ACHN (cell line): ENCODE data around the gene ROGDI.

Source experiments
- DNase-seq: peaks from one replicate; pipeline ENCODE4 v3.0.0-alpha.2; 2015
- in situ Hi-C: cut with HindIII; loops from 2 replicates; pipeline ENCODE4 v1.10.0; 2017; ENCODE audit warnings: low sequenced_read_pairs, low pct_ligation_motif_present, low pct_unique_long_range_greater_than_20kb

The ROGDI gene

GRCh38 chr16:4777339-4778049 is 24.9 kb downstream of the ROGDI start:
- DNase-seq, result no peak
- in situ Hi-C loops, result no loop called here

GRCh38 chr16:4776141-4776705 is 26.2 kb downstream of the ROGDI start:
- in situ Hi-C loops, result no loop called here
- no peak for DNase-seq

- DNase-seq, result no peak
- in situ Hi-C loops, result no loop called here
Observed at GRCh38 chr16:4775005-4775404, 27.4 kb downstream of the ROGDI start.

GRCh38 chr16:4772351-4772750 is 30.1 kb downstream of the ROGDI start:
- no peak for DNase-seq
- in situ Hi-C loops, result no loop called here

- no peak for DNase-seq
- in situ Hi-C loops, result no loop called here
Observed at GRCh38 chr16:4771646-4772045, 30.8 kb downstream of the ROGDI start.

GRCh38 chr16:4769306-4769638 is 33.2 kb downstream of the ROGDI start:
- in situ Hi-C loops, result no loop called here
- DNase-seq, result no peak

- in situ Hi-C loops, result no loop called here
- peak; percentile 98 for DNase-seq
Observed at GRCh38 chr16:4768549-4769305, 33.7 kb downstream of the ROGDI start.

GRCh38 chr16:4767872-4768548 is 34.4 kb downstream of the ROGDI start:
- DNase-seq, result no peak
- in situ Hi-C loops, result no loop called here

- peak; percentile 97 for DNase-seq
- in situ Hi-C loops, result no loop called here
Observed at GRCh38 chr16:4766875-4767628, 35.4 kb downstream of the ROGDI start, which contains the start of gene ZNF500. Gene ZNF500, minus strand, starts transcription at chr16:4767162. Its CDS starts 1,184 bp downstream, at chr16:4765978.

GRCh38 chr16:4765511-4766474 is 36.6 kb downstream of the ROGDI start:
- DNase-seq, result no peak
- in situ Hi-C loops, result no loop called here

- no peak for DNase-seq
- in situ Hi-C loops, result no loop called here
Observed at GRCh38 chr16:4763791-4764190, 38.6 kb downstream of the ROGDI start.

GRCh38 chr16:4762205-4762604 is 40.2 kb downstream of the ROGDI start:
- in situ Hi-C loops, result no loop called here

GRCh38 chr16:4760221-4760910 is 42.1 kb downstream of the ROGDI start:
- DNase-seq, result no peak
- in situ Hi-C loops, result no loop called here

More at GRCh38 chr16:4762205-4762604, 40.2 kb downstream of the ROGDI start:
- DNase-seq, result no peak

- in situ Hi-C loops, result no loop called here
- no peak for DNase-seq
Observed at GRCh38 chr16:4755687-4756086, 46.7 kb downstream of the ROGDI start.

GRCh38 chr16:4754865-4755264 is 47.6 kb downstream of the ROGDI start:
- no peak for DNase-seq
- in situ Hi-C loops, result no loop called here

GRCh38 chr16:4753227-4753626 is 49.2 kb downstream of the ROGDI start:
- in situ Hi-C loops, result no loop called here
- DNase-seq, result no peak
